SK-N-MC (cell line): ENCODE measurements around the gene PRDX4.

ENCODE experiments used
- EZH2 ChIP-seq: fragments of 200-600 bp; sonication (generic); IDR thresholded peaks from one replicate; pipeline ENCODE4 v1.6.1; 2017; ENCODE audit warnings: antibody characterized with exemption
- FOXP2 ChIP-seq: optimal IDR thresholded peaks from 2 replicates; pipeline ENCODE3; 2011; ENCODE audit warnings: mild to moderate bottlenecking, moderate library complexity; ENCODE audit not compliant: insufficient read depth; ENCODE audit errors: extremely low read length, control extremely low read depth
- POLR2AphosphoS5 ChIP-seq: IDR thresholded peaks from 2 replicates; pipeline ENCODE4 v1.6.1; 2012; ENCODE audit warnings: mild to moderate bottlenecking, low read depth, low read length, borderline replicate concordance

DNA sequence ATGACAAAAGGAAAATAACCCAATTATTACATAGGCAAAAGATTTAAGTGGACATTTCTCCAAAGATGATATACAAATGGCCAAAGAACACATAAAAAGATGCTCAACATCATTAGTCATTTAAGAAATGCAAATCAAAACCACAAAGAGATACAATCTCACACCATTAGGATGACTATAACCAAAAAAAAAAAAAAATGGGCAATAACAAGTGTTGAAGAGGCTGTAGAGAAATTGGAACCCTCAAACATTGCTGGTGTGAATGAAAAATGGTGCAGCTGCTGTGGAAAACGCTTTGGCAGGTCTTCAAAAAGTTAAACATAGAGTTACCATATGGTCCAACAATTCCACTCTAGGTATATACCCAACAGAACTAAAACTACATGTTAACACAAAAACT is 5.6 kb upstream of the PRDX4 start:
- TF ChIP-seq EZH2 (no peak), POLR2AphosphoS5 (no peak), FOXP2 (no peak)
